Parathyroid adenoma (tissue), 2 donors: ENCODE results near the gene GREM1.

ENCODE experiments used
- H2AFZ ChIP-seq: fragments of 300-600 bp; sonication (generic); one replicate; pipeline ENCODE4 v1.7.0; 2017; ENCODE audit warnings: antibody characterized with exemption, mild to moderate bottlenecking
- H3K27ac ChIP-seq: fragments of 300-600 bp; sonication (generic); one replicate; pipeline ENCODE4 v1.7.0; 2017
- H3K27me3 ChIP-seq: fragments of 300-600 bp; sonication (generic); one replicate; pipeline ENCODE4 v1.7.0; 2017; ENCODE audit warnings: low read length; ENCODE audit not compliant: control insufficient read depth, insufficient read depth
- H3K36me3 ChIP-seq: fragments of 300-600 bp; sonication (generic); one replicate; pipeline ENCODE4 v1.7.0; 2017; ENCODE audit warnings: low read length; ENCODE audit not compliant: control insufficient read depth, insufficient read depth
- H3K4me1 ChIP-seq: fragments of 300-600 bp; sonication (generic); one replicate; pipeline ENCODE4 v1.7.0; 2017; ENCODE audit warnings: control low read depth
- H3K4me2 ChIP-seq: fragments of 300-600 bp; sonication (generic); one replicate; pipeline ENCODE4 v1.7.0; 2017; ENCODE audit warnings: low read length
- H3K4me3 ChIP-seq: fragments of 300-600 bp; sonication (generic); one replicate; pipeline ENCODE4 v1.7.0; 2017; ENCODE audit warnings: low read depth, low read length
- H3K79me2 ChIP-seq: fragments of 300-600 bp; sonication (generic); one replicate; pipeline ENCODE4 v1.7.0; 2017; ENCODE audit warnings: control low read depth
- H3K9ac ChIP-seq: fragments of 300-600 bp; sonication (generic); one replicate; pipeline ENCODE4 v1.7.0; 2017; ENCODE audit warnings: mild to moderate bottlenecking
- H3K9me3 ChIP-seq: fragments of 300-600 bp; sonication (generic); one replicate; pipeline ENCODE4 v1.7.0; 2017; ENCODE audit warnings: low read length; ENCODE audit not compliant: control insufficient read depth
- TF ChIP-seq, protein P1 (sequence below): fragments of 300-600 bp; sonication (generic); IDR thresholded peaks from one replicate; pipeline ENCODE4 v1.7.0; 2017; ENCODE audit warnings: antibody characterized with exemption, mild to moderate bottlenecking
- donor health status: primary hyperparathyroidism.

Gene GREM1

DNA sequence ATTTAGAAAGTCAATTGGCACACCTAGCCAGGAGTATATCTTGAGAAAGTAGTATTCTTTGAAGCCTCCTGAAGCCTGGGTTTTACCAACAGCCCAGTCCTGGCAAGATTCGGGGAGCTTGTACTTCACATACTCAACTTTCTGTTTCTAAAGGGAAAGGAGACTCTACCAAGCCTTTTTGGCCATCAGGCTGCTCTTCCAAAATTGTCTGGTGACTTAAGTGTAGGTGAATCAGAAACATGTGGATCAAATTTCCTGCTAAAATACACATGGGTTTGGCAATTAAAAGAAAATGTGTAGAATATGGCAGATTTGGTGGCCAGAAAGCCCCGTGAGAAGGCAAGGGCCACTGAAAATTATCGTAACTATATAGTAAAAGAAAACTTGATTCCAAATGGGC, 15.9 kb upstream of the GREM1 start:
- Histone ChIP-seq H3K9me3 (no peaks in the 10 kb centered on the region), H3K27ac (no peak overlapping the region), H3K36me3 (no peaks in the 10 kb centered on the region), H3K79me2 (no peaks in the 10 kb centered on the region), H3K4me1 (no peaks in the 10 kb centered on the region), H2AFZ (no peak overlapping the region), H3K4me3 (no peak overlapping the region), H3K4me2 (no peak overlapping the region), H3K9ac (no peak overlapping the region), H3K27me3 (no peaks in the 10 kb centered on the region)
- TF ChIP-seq, protein P1, sequence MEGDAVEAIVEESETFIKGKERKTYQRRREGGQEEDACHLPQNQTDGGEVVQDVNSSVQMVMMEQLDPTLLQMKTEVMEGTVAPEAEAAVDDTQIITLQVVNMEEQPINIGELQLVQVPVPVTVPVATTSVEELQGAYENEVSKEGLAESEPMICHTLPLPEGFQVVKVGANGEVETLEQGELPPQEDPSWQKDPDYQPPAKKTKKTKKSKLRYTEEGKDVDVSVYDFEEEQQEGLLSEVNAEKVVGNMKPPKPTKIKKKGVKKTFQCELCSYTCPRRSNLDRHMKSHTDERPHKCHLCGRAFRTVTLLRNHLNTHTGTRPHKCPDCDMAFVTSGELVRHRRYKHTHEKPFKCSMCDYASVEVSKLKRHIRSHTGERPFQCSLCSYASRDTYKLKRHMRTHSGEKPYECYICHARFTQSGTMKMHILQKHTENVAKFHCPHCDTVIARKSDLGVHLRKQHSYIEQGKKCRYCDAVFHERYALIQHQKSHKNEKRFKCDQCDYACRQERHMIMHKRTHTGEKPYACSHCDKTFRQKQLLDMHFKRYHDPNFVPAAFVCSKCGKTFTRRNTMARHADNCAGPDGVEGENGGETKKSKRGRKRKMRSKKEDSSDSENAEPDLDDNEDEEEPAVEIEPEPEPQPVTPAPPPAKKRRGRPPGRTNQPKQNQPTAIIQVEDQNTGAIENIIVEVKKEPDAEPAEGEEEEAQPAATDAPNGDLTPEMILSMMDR = no peak

DNA sequence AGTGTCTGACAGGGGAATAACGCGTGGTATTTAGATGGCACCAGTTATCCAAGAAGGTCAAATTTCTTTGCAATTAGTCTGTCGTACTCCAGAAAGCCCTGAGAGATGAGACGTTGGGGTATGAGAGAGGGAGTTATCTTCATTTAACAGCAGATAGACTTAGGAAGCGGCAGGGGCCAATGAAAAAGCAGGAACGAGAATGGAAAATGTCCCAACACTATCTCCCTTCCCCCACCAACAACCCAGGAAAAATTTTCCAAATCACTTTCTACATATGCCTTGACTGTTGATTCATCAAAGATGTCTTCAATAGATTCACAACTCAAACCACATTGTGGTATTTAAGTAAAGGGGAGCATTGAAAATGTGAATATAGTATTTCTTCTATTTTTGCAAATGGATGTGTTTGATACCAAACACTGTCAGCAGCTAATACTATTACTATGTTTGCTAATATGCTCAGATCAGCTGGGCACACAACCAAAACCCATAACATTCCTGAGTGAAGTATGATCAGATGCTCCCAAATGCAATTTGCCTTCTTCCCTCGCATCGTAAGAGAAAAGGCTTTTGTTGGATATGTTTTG, 13.3 kb upstream of the GREM1 start:
- H3K27me3 ChIP-seq = no peaks in the 10 kb centered on the region
- no peak overlapping the region for H2AFZ ChIP-seq
- H3K79me2 ChIP-seq = no peaks in the 10 kb centered on the region
- no peak overlapping the region for H3K9ac ChIP-seq
- no peaks in the 10 kb centered on the region for H3K9me3 ChIP-seq
- no peak overlapping the region for H3K27ac ChIP-seq
- H3K4me3 ChIP-seq = no peak overlapping the region
- TF ChIP-seq, protein P1 = no peak
- H3K4me1 ChIP-seq = no peaks in the 10 kb centered on the region
- no peaks in the 10 kb centered on the region for H3K36me3 ChIP-seq
- no peak overlapping the region for H3K4me2 ChIP-seq

DNA sequence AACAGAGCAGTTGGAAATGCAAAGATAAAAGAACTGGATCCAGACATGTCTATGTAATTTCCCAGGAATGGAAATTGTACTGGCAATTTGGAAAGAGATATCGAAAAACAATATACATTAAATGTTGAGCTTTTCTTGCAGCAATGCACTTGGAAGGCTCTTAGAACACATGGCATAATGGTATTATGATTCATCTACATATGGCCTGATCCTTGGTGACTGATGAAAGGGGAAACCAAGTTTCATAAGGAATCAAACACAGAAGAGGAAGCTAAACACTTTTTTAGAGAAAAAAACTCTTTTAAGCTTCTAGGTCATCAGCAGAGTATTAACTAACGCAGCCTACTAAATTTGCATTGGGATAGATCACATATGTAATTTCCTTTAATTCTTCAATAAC, 12.4 kb upstream of the GREM1 start:
- H3K4me2 ChIP-seq = no peak overlapping the region
- no peak overlapping the region for H2AFZ ChIP-seq
- no peaks in the 10 kb centered on the region for H3K9me3 ChIP-seq
- H3K9ac ChIP-seq = no peak overlapping the region
- H3K36me3 ChIP-seq = no peaks in the 10 kb centered on the region
- H3K79me2 ChIP-seq = no peaks in the 10 kb centered on the region
- TF ChIP-seq, protein P1 = no peak
- no peaks in the 10 kb centered on the region for H3K27me3 ChIP-seq
- H3K27ac ChIP-seq = no peak overlapping the region
- no peaks in the 10 kb centered on the region for H3K4me1 ChIP-seq
- no peak overlapping the region for H3K4me3 ChIP-seq

DNA sequence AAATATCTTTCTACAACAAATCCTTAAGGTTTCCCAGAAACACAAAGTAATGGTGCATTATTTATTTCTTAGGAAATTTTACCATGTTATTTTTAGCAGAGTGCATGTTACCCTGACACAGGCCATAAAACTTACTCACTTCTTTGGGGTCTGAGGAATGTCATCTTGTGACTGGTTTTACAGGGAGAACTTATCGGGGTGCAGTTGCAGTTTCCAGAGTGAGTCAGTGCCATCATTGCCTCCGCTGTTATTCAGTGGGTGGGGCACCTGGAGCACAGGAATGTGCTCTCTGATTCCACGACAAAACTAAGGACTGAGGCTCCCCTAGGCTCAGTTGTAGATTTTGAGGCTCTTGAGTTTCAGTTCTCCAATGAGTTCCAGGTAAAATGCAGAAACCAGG, 11.1 kb upstream of the GREM1 start:
- Histone ChIP-seq H3K4me3 (no peak overlapping the region), H3K9ac (no peak overlapping the region), H3K79me2 (no peaks in the 10 kb centered on the region), H3K36me3 (no peaks in the 10 kb centered on the region), H3K27ac (no peak overlapping the region), H2AFZ (no peak overlapping the region), H3K4me1 (no peaks in the 10 kb centered on the region), H3K4me2 (no peak overlapping the region), H3K27me3 (no peaks in the 10 kb centered on the region), H3K9me3 (no peaks in the 10 kb centered on the region)
- TF ChIP-seq, protein P1 = no peak

DNA sequence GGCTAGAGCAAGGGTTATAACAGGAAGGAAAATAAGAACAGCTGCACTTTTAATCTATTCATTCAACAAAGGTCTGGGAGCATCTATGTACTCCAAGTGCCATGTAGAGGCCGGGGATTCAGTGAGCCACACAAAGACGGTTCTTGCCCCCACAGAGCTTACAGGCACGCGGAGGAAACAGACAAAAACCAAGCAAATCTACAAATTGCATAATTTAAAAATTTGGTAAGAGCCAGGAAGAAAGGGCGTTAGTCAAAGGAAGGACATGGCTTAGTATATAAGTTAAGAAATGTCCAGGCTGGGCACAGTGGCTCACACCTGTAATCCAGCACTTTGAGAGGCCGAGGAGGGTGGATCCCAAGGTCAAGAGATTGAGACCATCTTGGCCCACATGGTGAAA, 10.4 kb upstream of the GREM1 start:
- Histone ChIP-seq H3K4me1 (no peaks in the 10 kb centered on the region), H3K9me3 (no peaks in the 10 kb centered on the region), H3K27me3 (no peaks in the 10 kb centered on the region), H3K9ac (no peak overlapping the region), H3K4me3 (no peak overlapping the region), H3K27ac (no peak overlapping the region), H2AFZ (no peak overlapping the region), H3K36me3 (no peaks in the 10 kb centered on the region), H3K79me2 (no peaks in the 10 kb centered on the region), H3K4me2 (no peak overlapping the region)
- TF ChIP-seq, protein P1 = no peak
